Activated B cell treated with CpG ODN at 0.5 μM for 24 hours (primary cell): Measurements from ENCODE around the gene SREBF2. TPM values are rescaled to one million over a fixed set of nuclear protein-coding genes. Genes with fewer than 3 reads are reported as not detected.

Source experiments
- ATAC-seq: fragments of 200-7000 bp; cut with Tn5 transposase; one replicate; pipeline ENCODE4 v1.10.0; 2021; ENCODE audit warnings: low read depth, mild to moderate bottlenecking, moderate library complexity
- CTCF ChIA-PET: fragments of 350-600 bp; sonication (Branson Sonifier 250); formaldehyde crosslinking; loops from one replicate; lab custom pipeline; 2021; ENCODE audit warnings: antibody characterized with exemption; lab: Charles Lee
- POLR2A ChIA-PET: fragments of 350-600 bp; sonication (Branson Sonifier 250); formaldehyde crosslinking; loops from one replicate; lab custom pipeline; 2021; ENCODE audit warnings: antibody characterized with exemption; lab: Charles Lee
- DNase-seq: peaks from one replicate; pipeline ENCODE4 v3.0.0; 2022
- H3K27ac Mint-ChIP-seq: one replicate; pipeline ENCODE4 v1.8.0; 2020; ENCODE audit warnings: mixed read lengths
- H3K27me3 Mint-ChIP-seq: one replicate; pipeline ENCODE4 v1.8.0; 2021; ENCODE audit warnings: mixed read lengths
- H3K36me3 Mint-ChIP-seq: one replicate; pipeline ENCODE4 v1.8.0; 2021; ENCODE audit warnings: low read depth, mixed read lengths
- H3K4me1 Mint-ChIP-seq: one replicate; pipeline ENCODE4 v1.8.0; 2021; ENCODE audit warnings: mixed read lengths
- H3K4me3 Mint-ChIP-seq: one replicate; pipeline ENCODE4 v1.8.0; 2020; ENCODE audit warnings: mild to moderate bottlenecking, mixed read lengths
- H3K9me3 Mint-ChIP-seq: one replicate; pipeline ENCODE4 v1.8.0; 2020; ENCODE audit warnings: mixed read lengths
- intact Hi-C: fragments of 100-400 bp; cut with micrococcal nuclease; formaldehyde crosslinking; loops from one replicate; pipeline ENCODE4 v1.15.1; 2024
- total RNA-seq: library from RNA; stranded (reverse); gene quantifications from 2 replicates; pipeline ENCODE4 v1.2.3, GENCODE V29; 2022
- TF ChIP-seq, protein P1 (sequence below): fragments of 200-600 bp; IDR thresholded peaks from one replicate; pipeline ENCODE4 v1.8.0; 2022; ENCODE audit warnings: antibody characterized with exemption, mild to moderate bottlenecking

Gene SREBF2
- total RNA-seq, 1 donor from 2014 or later: 307 TPM

GRCh38 chr22:41799486-41800347, 33.2 kb upstream of the SREBF2 start:
- intact Hi-C loops: loop anchor here (1.0 to 10.0 kb wide), 5 partner anchors 18 to 285 kb away; no protein-coding TSS in a partner anchor
- no peak for DNase-seq
- CTCF ChIA-PET: interaction anchor here (0.9 to 3.0 kb wide), 6 partner anchors 54 to 141 kb away, joined by 3 to 32 read pairs (median 3); partner anchors contain the start of gene MEI1
- TF ChIP-seq, protein P1, sequence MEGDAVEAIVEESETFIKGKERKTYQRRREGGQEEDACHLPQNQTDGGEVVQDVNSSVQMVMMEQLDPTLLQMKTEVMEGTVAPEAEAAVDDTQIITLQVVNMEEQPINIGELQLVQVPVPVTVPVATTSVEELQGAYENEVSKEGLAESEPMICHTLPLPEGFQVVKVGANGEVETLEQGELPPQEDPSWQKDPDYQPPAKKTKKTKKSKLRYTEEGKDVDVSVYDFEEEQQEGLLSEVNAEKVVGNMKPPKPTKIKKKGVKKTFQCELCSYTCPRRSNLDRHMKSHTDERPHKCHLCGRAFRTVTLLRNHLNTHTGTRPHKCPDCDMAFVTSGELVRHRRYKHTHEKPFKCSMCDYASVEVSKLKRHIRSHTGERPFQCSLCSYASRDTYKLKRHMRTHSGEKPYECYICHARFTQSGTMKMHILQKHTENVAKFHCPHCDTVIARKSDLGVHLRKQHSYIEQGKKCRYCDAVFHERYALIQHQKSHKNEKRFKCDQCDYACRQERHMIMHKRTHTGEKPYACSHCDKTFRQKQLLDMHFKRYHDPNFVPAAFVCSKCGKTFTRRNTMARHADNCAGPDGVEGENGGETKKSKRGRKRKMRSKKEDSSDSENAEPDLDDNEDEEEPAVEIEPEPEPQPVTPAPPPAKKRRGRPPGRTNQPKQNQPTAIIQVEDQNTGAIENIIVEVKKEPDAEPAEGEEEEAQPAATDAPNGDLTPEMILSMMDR: no peak
- H3K27me3 Mint-ChIP-seq: no peaks in the 10 kb centered on the region
- no peaks in the 10 kb centered on the region for H3K9me3 Mint-ChIP-seq
- POLR2A ChIA-PET: interaction anchor here (0.6 to 4.0 kb wide), 38 partner anchors 8 to 814 kb away, joined by 3 to 175 read pairs (median 6); partner anchors contain the start of genes CENPM, DESI1, MEI1 and NDUFA6
- peak overlapping the region; percentile 98 for H3K4me3 Mint-ChIP-seq
- H3K4me1 Mint-ChIP-seq: peaks cover 34% of the 10 kb centered on the region
- ATAC-seq: peak; percentile 41
- H3K36me3 Mint-ChIP-seq: peaks cover 14% of the 10 kb centered on the region
- peak overlapping the region; percentile 97 for H3K27ac Mint-ChIP-seq

DNA sequence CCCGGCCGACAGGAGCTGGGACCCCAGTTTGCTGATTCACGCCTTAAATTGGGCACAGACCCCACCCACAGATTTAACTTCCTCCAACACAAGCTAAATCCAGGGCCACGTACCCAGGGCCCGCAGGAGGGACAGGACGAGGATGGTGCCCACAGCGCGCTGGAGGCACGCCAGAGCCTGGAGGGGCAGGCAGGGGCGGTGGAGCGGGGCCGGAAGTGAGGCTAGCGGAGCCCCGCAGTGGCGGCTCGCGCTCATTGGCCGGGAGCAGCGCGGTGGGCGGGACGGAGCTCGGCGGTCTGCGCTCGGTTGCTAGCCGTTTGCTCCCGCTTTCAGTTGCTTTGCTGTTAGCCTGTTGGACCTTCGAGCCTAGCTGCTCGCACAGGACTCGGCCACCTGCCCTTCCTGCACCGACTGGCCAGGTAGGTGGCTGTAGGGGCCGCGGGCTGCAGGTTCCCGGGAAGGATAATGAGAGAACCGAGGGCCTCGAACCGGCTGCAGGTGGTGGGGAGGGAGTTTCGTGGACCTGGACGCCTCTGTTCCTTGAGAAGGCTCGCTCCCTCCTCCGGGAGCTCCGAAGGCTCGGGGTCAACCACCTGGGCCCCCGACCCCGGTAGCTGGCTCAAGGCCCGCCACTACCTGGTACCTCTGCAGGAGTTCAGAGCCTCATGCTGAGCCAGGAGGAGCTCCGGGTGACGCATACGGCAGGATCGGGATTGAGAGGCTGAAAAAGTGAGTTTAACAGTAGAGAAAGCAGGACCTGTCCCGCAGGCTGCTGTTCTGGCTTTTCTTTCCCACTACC, 32.4 kb upstream of the SREBF2 start, which contains the start of gene CCDC134:
CCDC134 (plus strand) TSS at position 332 of the 799 bp plus-strand sequence. CDS start 8,212 bp downstream, outside the sequence.
- POLR2A ChIA-PET: interaction anchor here (0.6 to 4.0 kb wide), 45 partner anchors 8 to 944 kb away, joined by 3 to 175 read pairs (median 5); partner anchors contain the start of genes CENPM, DESI1, MEI1 and NDUFA6
- Mint-ChIP-seq H3K4me1 (peaks cover 34% of the 10 kb centered on the region), H3K27ac (peak within 1 kb of the TSS; percentile 97), H3K9me3 (no peaks in the 10 kb centered on the region), H3K27me3 (no peaks in the 10 kb centered on the region), H3K4me3 (peak within 1 kb of the TSS; percentile 98), H3K36me3 (peaks cover 7% of the 10 kb centered on the region)
- DNase-seq: peak; percentile 88
- intact Hi-C loops: loop anchor here (1.0 to 10.0 kb wide), 4 partner anchors 19 to 284 kb away; no protein-coding TSS in a partner anchor
- CTCF ChIA-PET: interaction anchor here (0.6 to 3.0 kb wide), 9 partner anchors 18 to 140 kb away, joined by 3 to 32 read pairs (median 3); partner anchors contain the start of genes MEI1 and SREBF2
- peak; percentile 98 for ATAC-seq
- TF ChIP-seq, protein P1: no peak

DNA sequence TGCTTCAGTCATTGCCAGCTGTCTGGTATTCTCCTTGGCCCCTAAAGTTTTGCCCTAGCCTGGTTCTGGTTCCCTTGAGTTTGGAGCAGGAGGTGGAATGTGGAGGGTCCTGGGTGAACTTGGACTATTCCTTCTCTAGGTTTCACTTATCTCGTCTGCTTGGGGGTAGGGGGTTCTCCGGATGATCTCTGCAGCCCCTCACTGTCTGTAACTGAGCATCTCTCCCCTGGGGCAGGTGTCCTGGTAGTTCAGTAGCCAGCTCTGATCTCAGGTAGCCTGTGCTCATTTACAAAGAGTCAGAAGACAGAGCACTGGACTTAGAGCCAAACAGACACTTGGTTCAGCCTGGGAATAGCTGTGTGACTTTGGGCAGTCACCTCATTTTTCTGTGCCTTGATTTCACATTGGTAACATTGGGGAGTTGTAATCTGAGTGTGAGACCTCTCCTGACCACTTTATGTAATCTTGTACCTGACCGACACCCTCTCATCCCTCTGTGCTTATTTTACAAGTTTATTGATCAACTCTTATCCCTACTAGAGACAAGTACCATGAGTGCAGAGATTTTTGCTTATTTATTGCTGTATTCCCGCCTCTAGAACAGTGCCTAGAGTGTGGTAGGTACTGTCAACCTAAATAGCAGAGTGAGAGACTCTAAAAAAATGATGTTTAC, 31.6 kb upstream of the SREBF2 start:
- intact Hi-C loops: loop anchor here (2.0 to 10.0 kb wide), 2 partner anchors 54 to 284 kb away; no protein-coding TSS in a partner anchor
- DNase-seq: no peak

GRCh38 chr22:41801886-41802285, 31.0 kb upstream of the SREBF2 start:
- Mint-ChIP-seq H3K4me3 (peak overlapping the region; percentile 98), H3K27ac (no peak overlapping the region), H3K36me3 (peaks cover 3% of the 10 kb centered on the region), H3K4me1 (peaks cover 34% of the 10 kb centered on the region), H3K27me3 (no peaks in the 10 kb centered on the region), H3K9me3 (no peaks in the 10 kb centered on the region)
- no peak for DNase-seq
- no peak for ATAC-seq
- intact Hi-C loops: loop anchor here (2.0 to 10.0 kb wide), 2 partner anchors 55 to 283 kb away; no protein-coding TSS in a partner anchor
- ChIA-PET POLR2A (interaction anchor here (4.0 kb wide), 1 partner anchor 20 kb away, joined by 175 read pairs; no protein-coding TSS in a partner anchor), CTCF (interaction anchor here (3.0 kb wide), 1 partner anchor 104 kb away, joined by 32 read pairs; the partner anchor contains the start of gene MEI1)
- TF ChIP-seq, protein P1: no peak

More for the DNA sequence above, 31.6 kb upstream of the SREBF2 start:
- H3K36me3 Mint-ChIP-seq: peaks cover 3% of the 10 kb centered on the region
- POLR2A ChIA-PET: interaction anchor here (0.9 to 4.0 kb wide), 21 partner anchors 9 to 354 kb away, joined by 3 to 175 read pairs (median 10); partner anchors contain the start of genes CENPM, DESI1, MEI1 and NDUFA6
- TF ChIP-seq, protein P1: no peak
- no peaks in the 10 kb centered on the region for H3K9me3 Mint-ChIP-seq
- H3K4me3 Mint-ChIP-seq: peak overlapping the region; percentile 98
- no peak for ATAC-seq
- H3K27ac Mint-ChIP-seq: peak overlapping the region; percentile 97
- CTCF ChIA-PET: interaction anchor here (0.8 to 3.0 kb wide), 6 partner anchors 19 to 134 kb away, joined by 3 to 32 read pairs (median 3); partner anchors contain the start of gene MEI1
- H3K4me1 Mint-ChIP-seq: peaks cover 34% of the 10 kb centered on the region
- no peaks in the 10 kb centered on the region for H3K27me3 Mint-ChIP-seq
